Suprapubic skin (tissue), 4 donors: Measurements from ENCODE around the gene DLG1. TPM values are rescaled to one million over a fixed set of nuclear protein-coding genes. Genes with fewer than 3 reads are reported as not detected.

Experiments used
- DNase-seq, 2 donors: peaks; one replicate each; pipeline ENCODE4 v3.0.0-alpha.2; 2019; ENCODE audit warnings: low spot score in 2 of 2
- H3K27ac ChIP-seq: fragments of 200-600 bp; sonication (generic); one replicate; pipeline ENCODE4 v1.5.1; 2019
- H3K27me3 ChIP-seq: fragments of 200-600 bp; sonication (generic); one replicate; pipeline ENCODE4 v1.5.1; 2019
- H3K36me3 ChIP-seq: fragments of 200-600 bp; sonication (generic); one replicate; pipeline ENCODE4 v1.5.1; 2019
- H3K4me1 ChIP-seq: fragments of 200-600 bp; sonication (generic); one replicate; pipeline ENCODE4 v1.5.1; 2019
- H3K4me3 ChIP-seq: fragments of 200-600 bp; sonication (generic); one replicate; pipeline ENCODE4 v1.5.1; 2019; ENCODE audit warnings: mild to moderate bottlenecking
- H3K9me3 ChIP-seq: fragments of 200-600 bp; sonication (generic); one replicate; pipeline ENCODE4 v1.5.1; 2019
- EP300 ChIP-seq: sonication (generic); formaldehyde crosslinking; IDR thresholded peaks from one replicate; pipeline ENCODE4 v1.6.1; 2017; ENCODE audit warnings: antibody characterized with exemption
- POLR2A ChIP-seq, 2 donors: fragments of 450-650 bp; IDR thresholded peaks; one replicate each; pipeline ENCODE4 v1.6.1; 2017; ENCODE audit warnings: antibody characterized with exemption in 2 of 2, mild to moderate bottlenecking in 2 of 2, moderate library complexity in 2 of 2
- POLR2AphosphoS5 ChIP-seq, 3 donors: sonication (generic); formaldehyde crosslinking; IDR thresholded peaks; one replicate each; pipeline ENCODE4 v1.6.1; 2017; ENCODE audit warnings: antibody characterized with exemption in 3 of 3
- WGBS: methylation state at CpG from one replicate; pipeline ENCODE4 v1.1.5; 2018; 5-methylcytosine and 5-hydroxymethylcytosine counted together
- total RNA-seq, 4 donors: library from RNA; depleted of rRNA; stranded (reverse); fragments of >200 nt; gene quantifications; one replicate each; pipeline ENCODE4 v1.1.0, GENCODE V29; 2016
- TF ChIP-seq, protein P1 (sequence below), 2 donors: fragments of 200-600 bp in 1 of 2; fragments of 450-650 bp in 1 of 2; sonication (generic) in 1 of 2; IDR thresholded peaks; one replicate each; pipeline ENCODE4 v1.5.1; 2016 to 2019; ENCODE audit warnings: antibody characterized with exemption in 2 of 2, mild to moderate bottlenecking in 1 of 2, moderate library complexity in 1 of 2

Gene DLG1
- total RNA-seq, 4 donors from 2014 or later, result 86.2 to 140 (median 103) TPM

DNA sequence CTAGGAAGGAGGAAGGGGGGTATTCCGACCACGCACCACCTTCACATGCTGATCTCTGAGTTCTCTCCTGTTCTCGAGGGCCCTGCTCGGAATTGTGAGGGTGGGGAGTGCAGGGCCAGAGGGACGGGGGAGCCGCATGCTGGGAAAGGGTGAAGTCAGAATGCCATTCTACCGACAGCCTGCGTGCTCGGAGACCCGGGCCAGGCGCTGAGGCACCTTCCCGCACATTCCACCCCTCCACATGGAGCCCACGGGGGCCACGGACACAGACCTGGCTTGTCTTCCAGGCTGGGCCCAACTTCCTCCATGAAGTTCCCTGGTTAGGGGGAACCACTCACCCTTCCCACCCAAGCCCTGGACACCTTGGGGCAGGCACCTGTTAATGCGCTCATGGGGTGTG is 301.1 kb downstream of the DLG1 start:
- H3K9me3 ChIP-seq, result no peaks in the 10 kb centered on the region
- TF ChIP-seq POLR2AphosphoS5 (IDR thresholded peaks at IDR 0.05) (no peak), POLR2A (IDR thresholded peaks at IDR 0.05) (no peak), EP300 (no peak)
- TF ChIP-seq, protein P1, sequence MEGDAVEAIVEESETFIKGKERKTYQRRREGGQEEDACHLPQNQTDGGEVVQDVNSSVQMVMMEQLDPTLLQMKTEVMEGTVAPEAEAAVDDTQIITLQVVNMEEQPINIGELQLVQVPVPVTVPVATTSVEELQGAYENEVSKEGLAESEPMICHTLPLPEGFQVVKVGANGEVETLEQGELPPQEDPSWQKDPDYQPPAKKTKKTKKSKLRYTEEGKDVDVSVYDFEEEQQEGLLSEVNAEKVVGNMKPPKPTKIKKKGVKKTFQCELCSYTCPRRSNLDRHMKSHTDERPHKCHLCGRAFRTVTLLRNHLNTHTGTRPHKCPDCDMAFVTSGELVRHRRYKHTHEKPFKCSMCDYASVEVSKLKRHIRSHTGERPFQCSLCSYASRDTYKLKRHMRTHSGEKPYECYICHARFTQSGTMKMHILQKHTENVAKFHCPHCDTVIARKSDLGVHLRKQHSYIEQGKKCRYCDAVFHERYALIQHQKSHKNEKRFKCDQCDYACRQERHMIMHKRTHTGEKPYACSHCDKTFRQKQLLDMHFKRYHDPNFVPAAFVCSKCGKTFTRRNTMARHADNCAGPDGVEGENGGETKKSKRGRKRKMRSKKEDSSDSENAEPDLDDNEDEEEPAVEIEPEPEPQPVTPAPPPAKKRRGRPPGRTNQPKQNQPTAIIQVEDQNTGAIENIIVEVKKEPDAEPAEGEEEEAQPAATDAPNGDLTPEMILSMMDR (IDR thresholded peaks at IDR 0.05), result no peak
- peak; percentile 48 to 64 for DNase-seq
- 84% methylated on average over 13 of the region's 15 CpGs for WGBS
- no peaks in the 10 kb centered on the region for H3K36me3 ChIP-seq
- H3K27ac ChIP-seq, result peak overlapping the region; percentile 4
- no peak overlapping the region for H3K4me3 ChIP-seq
- no peaks in the 10 kb centered on the region for H3K27me3 ChIP-seq
- H3K4me1 ChIP-seq, result peaks cover 15% of the 10 kb centered on the region

DNA sequence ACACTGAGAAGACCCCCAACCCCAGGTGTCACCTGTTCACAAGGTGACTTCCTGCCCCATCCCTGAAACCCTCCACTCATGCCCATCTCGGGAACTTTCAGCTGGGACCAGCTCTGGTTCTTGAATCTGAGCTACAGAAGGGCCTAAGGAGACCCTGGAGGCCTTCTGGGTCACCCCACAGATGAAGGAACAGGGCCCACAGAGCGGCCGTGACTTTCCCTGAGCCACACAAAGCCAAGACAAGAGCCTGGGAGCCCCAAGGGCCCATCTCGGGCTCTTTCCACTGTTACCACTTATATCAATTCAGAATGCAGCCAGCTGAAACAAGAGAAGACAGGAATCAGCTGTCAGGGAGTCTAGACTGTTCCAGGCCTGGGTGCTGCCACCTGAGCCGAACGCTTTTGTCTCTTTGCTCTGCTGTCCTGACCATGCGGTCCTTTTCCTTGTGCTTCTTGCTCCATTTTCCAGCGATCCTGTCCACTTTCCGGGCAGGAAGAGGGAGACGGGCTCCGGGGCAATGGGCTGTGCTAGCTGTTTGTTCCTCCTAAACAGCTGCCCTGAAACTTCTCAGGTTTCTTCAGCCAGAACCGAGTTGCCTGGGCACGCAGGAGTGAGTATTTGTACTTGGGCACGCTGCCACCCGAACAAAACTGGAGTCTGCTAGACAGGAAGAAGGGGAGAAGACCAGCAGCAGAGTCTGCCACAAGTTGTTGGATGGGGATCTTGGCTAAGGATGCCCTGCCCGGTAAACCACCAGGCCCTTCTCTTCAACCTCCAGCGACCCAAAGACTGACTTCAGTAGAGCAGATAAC is 301.8 kb downstream of the DLG1 start:
- H3K36me3 ChIP-seq, result no peaks in the 10 kb centered on the region
- TF ChIP-seq POLR2A (IDR thresholded peaks at IDR 0.05) (no peak), POLR2AphosphoS5 (IDR thresholded peaks at IDR 0.05) (no peak), EP300 (no peak)
- TF ChIP-seq, protein P1 (IDR thresholded peaks at IDR 0.05), result no peak
- WGBS, result 47% methylated on average over 17 of the region's 17 CpGs
- peaks cover 9% of the 10 kb centered on the region for H3K4me1 ChIP-seq
- no peaks in the 10 kb centered on the region for H3K27me3 ChIP-seq
- no peak overlapping the region for H3K4me3 ChIP-seq
- no peaks in the 10 kb centered on the region for H3K9me3 ChIP-seq
- peak; percentile 57 to 74 for DNase-seq
- H3K27ac ChIP-seq, result peak overlapping the region; percentile 43

DNA sequence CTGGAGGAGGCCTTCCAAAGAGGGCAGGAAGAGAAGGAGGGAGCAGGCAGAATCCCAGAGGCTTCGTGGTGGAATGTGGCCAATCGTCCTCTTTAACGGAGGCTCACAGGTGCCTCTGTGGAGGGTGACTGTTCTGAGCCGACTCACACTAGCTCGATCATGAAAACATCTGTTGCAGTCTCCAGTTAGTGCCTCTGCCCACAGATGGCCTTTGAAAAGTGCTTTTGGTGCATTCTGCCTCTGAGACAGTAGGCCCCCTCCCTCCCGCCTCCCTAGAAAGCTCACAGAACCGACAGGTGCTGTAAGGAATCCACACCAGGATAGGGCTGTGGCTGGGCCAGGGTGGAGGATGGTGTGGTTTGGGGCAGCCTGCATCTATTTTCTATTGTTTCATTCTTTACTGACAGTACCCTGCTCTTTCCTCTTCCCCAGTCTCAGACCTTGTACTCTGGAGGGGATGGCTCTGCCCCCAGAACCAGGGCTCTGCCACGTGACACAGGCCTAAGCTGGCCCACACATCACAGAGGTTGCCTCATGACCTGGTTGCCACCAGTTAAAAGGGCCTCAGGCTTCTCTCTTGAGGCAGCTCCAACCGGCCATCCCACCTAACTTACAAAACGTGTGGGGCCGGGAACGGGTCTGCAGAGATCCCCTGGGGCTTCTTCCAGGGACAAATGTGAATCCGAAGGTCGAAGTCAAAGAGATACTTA is 302.6 kb downstream of the DLG1 start:
- 73% methylated on average over 13 of the region's 14 CpGs for WGBS
- peaks cover 8% of the 10 kb centered on the region for H3K4me1 ChIP-seq
- no peak overlapping the region for H3K4me3 ChIP-seq
- peak; percentile 31 to 47 for DNase-seq
- no peaks in the 10 kb centered on the region for H3K9me3 ChIP-seq
- H3K27ac ChIP-seq, result no peak overlapping the region
- H3K36me3 ChIP-seq, result no peaks in the 10 kb centered on the region
- TF ChIP-seq EP300, result no peak
- TF ChIP-seq, protein P1 (IDR thresholded peaks at IDR 0.05), result no peak
- no peak for TF ChIP-seq POLR2AphosphoS5 (IDR thresholded peaks at IDR 0.05)
- TF ChIP-seq POLR2A (IDR thresholded peaks at IDR 0.05), result no peak
- H3K27me3 ChIP-seq, result no peaks in the 10 kb centered on the region

DNA sequence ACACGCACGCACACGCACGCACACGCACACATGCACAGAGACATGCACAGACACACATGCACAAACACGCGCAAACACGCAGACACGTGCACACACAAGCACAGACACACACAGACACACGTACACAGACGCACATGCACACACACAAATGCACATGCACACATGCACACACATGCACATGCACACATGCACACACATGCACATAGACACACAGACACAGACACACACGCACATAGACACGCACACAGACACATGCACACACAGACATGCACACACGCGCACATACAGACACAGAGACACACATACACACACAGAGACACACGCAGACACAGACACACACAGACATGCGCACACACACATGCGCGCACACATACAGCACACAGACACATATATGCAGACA is 303.4 kb downstream of the DLG1 start:
- H3K36me3 ChIP-seq, result no peaks in the 10 kb centered on the region
- WGBS, result 90% methylated on average over 18 of the region's 19 CpGs
- H3K4me3 ChIP-seq, result no peak overlapping the region
- H3K27ac ChIP-seq, result no peak overlapping the region
- no peaks in the 10 kb centered on the region for H3K27me3 ChIP-seq
- peak; percentile 32 to 35 for DNase-seq
- H3K9me3 ChIP-seq, result no peaks in the 10 kb centered on the region
- H3K4me1 ChIP-seq, result peaks cover 8% of the 10 kb centered on the region
- no peak for TF ChIP-seq POLR2AphosphoS5 (IDR thresholded peaks at IDR 0.05)
- no peak for TF ChIP-seq POLR2A (IDR thresholded peaks at IDR 0.05)
- TF ChIP-seq EP300, result no peak
- TF ChIP-seq, protein P1 (IDR thresholded peaks at IDR 0.05), result no peak

DNA sequence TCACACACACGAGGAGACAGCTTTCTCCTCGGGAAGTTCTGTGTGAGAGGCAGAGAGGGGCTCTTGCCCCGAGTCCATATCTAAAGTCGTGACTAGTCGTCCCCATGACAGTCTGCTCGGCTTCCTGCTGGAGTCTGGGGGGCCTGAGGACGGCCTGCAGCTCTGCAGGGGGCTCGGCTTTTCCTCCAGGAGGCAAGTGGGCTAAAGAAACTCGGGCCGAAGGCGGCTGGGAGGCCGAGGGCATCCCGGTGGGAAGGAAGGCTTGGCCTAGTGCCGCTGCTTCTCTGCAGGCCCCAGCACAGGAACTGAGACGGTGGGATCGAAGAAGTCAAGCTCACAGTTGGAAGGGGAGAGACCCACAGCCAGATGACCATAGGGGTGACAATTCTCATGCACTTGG is 304.4 kb downstream of the DLG1 start:
- DNase-seq, result peak; percentile 39 to 41
- 83% methylated on average over 13 of the region's 16 CpGs for WGBS
- Histone ChIP-seq H3K9me3 (no peaks in the 10 kb centered on the region), H3K4me3 (no peak overlapping the region), H3K27me3 (no peaks in the 10 kb centered on the region), H3K4me1 (peaks cover 8% of the 10 kb centered on the region), H3K27ac (no peak overlapping the region), H3K36me3 (no peaks in the 10 kb centered on the region)
- TF ChIP-seq, protein P1 (IDR thresholded peaks at IDR 0.05), result no peak
- TF ChIP-seq POLR2A (IDR thresholded peaks at IDR 0.05) (no peak), EP300 (no peak), POLR2AphosphoS5 (IDR thresholded peaks at IDR 0.05) (no peak)
